ENCODE results near the gene CCN2. TPM values are rescaled to one million over a fixed set of nuclear protein-coding genes. Genes with fewer than 3 reads are reported as not detected.

The CCN2 gene
- total RNA-seq, 1 donor from 2014 or later: 54.5 TPM

GRCh38 chr6:131954059-131954774, 3.0 kb upstream of the CCN2 start:
- peaks cover 3% of the 10 kb centered on the region for H3K27me3 Mint-ChIP-seq (ENCODE audit: insufficient read depth, low read depth)
- H3K79me2 ChIP-seq (ENCODE audit: low read depth): peaks cover 39% of the 10 kb centered on the region
- H3K4me3 Mint-ChIP-seq: no peak overlapping the region
- H3K27ac ChIP-seq: no peak overlapping the region
- H3K4me1 ChIP-seq: peaks cover 39% of the 10 kb centered on the region
- peaks cover 6% of the 10 kb centered on the region for H3K36me3 Mint-ChIP-seq
- no peak overlapping the region for H2AFZ ChIP-seq (replicated peaks)
- H3F3A ChIP-seq (ENCODE audit: low read depth): peaks cover 18% of the 10 kb centered on the region
- TF ChIP-seq CTCF (IDR thresholded peaks at IDR 0.05) (no peak), EZH2 (IDR thresholded peaks at IDR 0.05) (no peak), EZH2phosphoT487 (IDR thresholded peaks at IDR 0.05) (no peak)
- peaks cover 49% of the 10 kb centered on the region for H3K4me1 Mint-ChIP-seq
- H3K27me3 ChIP-seq: no peaks in the 10 kb centered on the region
- no peaks in the 10 kb centered on the region for H3K9me3 ChIP-seq (ENCODE audit: low read depth)
- H3K27ac Mint-ChIP-seq: peak overlapping the region; percentile 85
- no peaks in the 10 kb centered on the region for H3K9me3 Mint-ChIP-seq
- H3K9ac ChIP-seq: no peak overlapping the region
- no peak overlapping the region for H3K4me3 ChIP-seq
- H3K36me3 ChIP-seq: no peaks in the 10 kb centered on the region
- no peak overlapping the region for H3K4me2 ChIP-seq
- H4K20me1 ChIP-seq (ENCODE audit: low read depth): peaks cover 12% of the 10 kb centered on the region
- DNase-seq (ENCODE audit: low spot score): no peak

GRCh38 chr6:131952886-131953509, 1.8 kb upstream of the CCN2 start:
- H3K79me2 ChIP-seq (ENCODE audit: low read depth): peaks cover 51% of the 10 kb centered on the region
- H3K9me3 ChIP-seq (ENCODE audit: low read depth): no peaks in the 10 kb centered on the region
- no peaks in the 10 kb centered on the region for H3K27me3 ChIP-seq
- no peak overlapping the region for H3K4me3 ChIP-seq
- H3K9me3 Mint-ChIP-seq: no peaks in the 10 kb centered on the region
- peak overlapping the region; percentile 96 for H3K27ac Mint-ChIP-seq
- peaks cover 24% of the 10 kb centered on the region for H4K20me1 ChIP-seq (ENCODE audit: low read depth)
- TF ChIP-seq CTCF (IDR thresholded peaks at IDR 0.05) (no peak), EZH2 (IDR thresholded peaks at IDR 0.05) (no peak), EZH2phosphoT487 (IDR thresholded peaks at IDR 0.05) (no peak)
- no peak overlapping the region for H3K27ac ChIP-seq
- peaks cover 9% of the 10 kb centered on the region for H3K36me3 Mint-ChIP-seq
- H3F3A ChIP-seq (ENCODE audit: low read depth): peaks cover 18% of the 10 kb centered on the region
- peaks cover 39% of the 10 kb centered on the region for H3K4me1 ChIP-seq
- peak overlapping the region; percentile 72 for H3K4me2 ChIP-seq
- peaks cover 60% of the 10 kb centered on the region for H3K4me1 Mint-ChIP-seq
- H3K9ac ChIP-seq: no peak overlapping the region
- peak overlapping the region; percentile 14 for H2AFZ ChIP-seq (replicated peaks)
- DNase-seq (ENCODE audit: low spot score): no peak
- no peak overlapping the region for H3K4me3 Mint-ChIP-seq
- H3K27me3 Mint-ChIP-seq (ENCODE audit: insufficient read depth, low read depth): peaks cover 3% of the 10 kb centered on the region
- no peaks in the 10 kb centered on the region for H3K36me3 ChIP-seq

GRCh38 chr6:131951576-131952230, 531 bp upstream of the CCN2 start:
- Histone ChIP-seq H4K20me1 (ENCODE audit: low read depth) (peaks cover 24% of the 10 kb centered on the region), H3K9me3 (ENCODE audit: low read depth) (no peaks in the 10 kb centered on the region), H3K27me3 (no peaks in the 10 kb centered on the region), H3F3A (ENCODE audit: low read depth) (peaks cover 18% of the 10 kb centered on the region), H3K4me3 (peak overlapping the region; percentile 87), H3K4me2 (peak overlapping the region; percentile 72), H3K4me1 (peaks cover 39% of the 10 kb centered on the region), H3K79me2 (ENCODE audit: low read depth) (peaks cover 51% of the 10 kb centered on the region), H3K27ac (peak overlapping the region; percentile 94), H2AFZ (replicated peaks) (no peak overlapping the region), H3K36me3 (no peaks in the 10 kb centered on the region), H3K9ac (peak overlapping the region; percentile 4)
- no peaks in the 10 kb centered on the region for H3K9me3 Mint-ChIP-seq
- no peak for TF ChIP-seq EZH2phosphoT487 (IDR thresholded peaks at IDR 0.05)
- no peak for TF ChIP-seq CTCF (IDR thresholded peaks at IDR 0.05)
- DNase-seq (ENCODE audit: low spot score): peak; percentile 26
- H3K4me1 Mint-ChIP-seq: peaks cover 66% of the 10 kb centered on the region
- peak overlapping the region; percentile 95 for H3K27ac Mint-ChIP-seq
- H3K4me3 Mint-ChIP-seq: peak overlapping the region; percentile 90
- H3K36me3 Mint-ChIP-seq: peaks cover 15% of the 10 kb centered on the region
- H3K27me3 Mint-ChIP-seq (ENCODE audit: insufficient read depth, low read depth): peaks cover 3% of the 10 kb centered on the region
